Ishikawa (cell line): Measurements from ENCODE around the gene TMEM247.

ENCODE experiments used
- CEBPB ChIP-seq: IDR thresholded peaks from 2 replicates; pipeline ENCODE4 v1.6.1; 2012
- CREB1 ChIP-seq: IDR thresholded peaks from 2 replicates; pipeline ENCODE4 v1.6.1; 2012; ENCODE audit warnings: low read depth
- EP300 ChIP-seq: IDR thresholded peaks from 2 replicates; pipeline ENCODE4 v1.6.1; 2012; ENCODE audit warnings: borderline replicate concordance
- FOXM1 ChIP-seq: IDR thresholded peaks from 2 replicates; pipeline ENCODE4 v1.6.1; 2012; ENCODE audit warnings: low read depth, borderline replicate concordance
- RAD21 ChIP-seq: IDR thresholded peaks from 2 replicates; pipeline ENCODE4 v1.6.1; 2012; ENCODE audit warnings: low read depth
- YY1 ChIP-seq: IDR thresholded peaks from 2 replicates; pipeline ENCODE4 v1.6.1; 2012; ENCODE audit warnings: low read depth
- TF ChIP-seq, protein P1 (sequence below): IDR thresholded peaks from 2 replicates; pipeline ENCODE4 v1.6.1; 2012
- TF ChIP-seq, protein P2 (sequence below): IDR thresholded peaks from 2 replicates; pipeline ENCODE4 v1.6.1; 2012; ENCODE audit warnings: low read depth, mild to moderate bottlenecking

DNA sequence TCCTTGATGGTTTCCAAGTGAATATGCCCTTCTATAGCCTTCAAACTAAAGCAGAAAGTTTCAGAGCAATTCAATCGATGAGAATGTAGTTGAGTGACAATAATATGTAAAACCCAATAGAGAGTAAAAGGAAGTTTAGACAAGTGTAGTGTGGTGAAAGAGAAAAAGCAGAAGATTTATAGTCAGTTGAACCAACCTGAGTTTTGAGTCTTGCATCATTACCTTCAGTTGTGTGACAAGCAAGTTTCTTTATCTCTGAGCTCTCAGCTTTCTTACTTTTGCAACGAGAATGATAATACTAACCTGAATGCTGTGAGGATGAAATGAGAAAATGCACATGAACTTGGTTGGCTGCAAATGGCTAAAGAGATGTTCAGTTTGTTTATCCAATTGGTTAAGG, 40.6 kb upstream of the TMEM247 start:
- TF ChIP-seq YY1 (no peak), EP300 (no peak), CEBPB (no peak), CREB1 (no peak), FOXM1 (no peak), RAD21 (no peak)
- TF ChIP-seq, protein P1, sequence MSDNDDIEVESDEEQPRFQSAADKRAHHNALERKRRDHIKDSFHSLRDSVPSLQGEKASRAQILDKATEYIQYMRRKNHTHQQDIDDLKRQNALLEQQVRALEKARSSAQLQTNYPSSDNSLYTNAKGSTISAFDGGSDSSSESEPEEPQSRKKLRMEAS: no peak
- TF ChIP-seq, protein P2, sequence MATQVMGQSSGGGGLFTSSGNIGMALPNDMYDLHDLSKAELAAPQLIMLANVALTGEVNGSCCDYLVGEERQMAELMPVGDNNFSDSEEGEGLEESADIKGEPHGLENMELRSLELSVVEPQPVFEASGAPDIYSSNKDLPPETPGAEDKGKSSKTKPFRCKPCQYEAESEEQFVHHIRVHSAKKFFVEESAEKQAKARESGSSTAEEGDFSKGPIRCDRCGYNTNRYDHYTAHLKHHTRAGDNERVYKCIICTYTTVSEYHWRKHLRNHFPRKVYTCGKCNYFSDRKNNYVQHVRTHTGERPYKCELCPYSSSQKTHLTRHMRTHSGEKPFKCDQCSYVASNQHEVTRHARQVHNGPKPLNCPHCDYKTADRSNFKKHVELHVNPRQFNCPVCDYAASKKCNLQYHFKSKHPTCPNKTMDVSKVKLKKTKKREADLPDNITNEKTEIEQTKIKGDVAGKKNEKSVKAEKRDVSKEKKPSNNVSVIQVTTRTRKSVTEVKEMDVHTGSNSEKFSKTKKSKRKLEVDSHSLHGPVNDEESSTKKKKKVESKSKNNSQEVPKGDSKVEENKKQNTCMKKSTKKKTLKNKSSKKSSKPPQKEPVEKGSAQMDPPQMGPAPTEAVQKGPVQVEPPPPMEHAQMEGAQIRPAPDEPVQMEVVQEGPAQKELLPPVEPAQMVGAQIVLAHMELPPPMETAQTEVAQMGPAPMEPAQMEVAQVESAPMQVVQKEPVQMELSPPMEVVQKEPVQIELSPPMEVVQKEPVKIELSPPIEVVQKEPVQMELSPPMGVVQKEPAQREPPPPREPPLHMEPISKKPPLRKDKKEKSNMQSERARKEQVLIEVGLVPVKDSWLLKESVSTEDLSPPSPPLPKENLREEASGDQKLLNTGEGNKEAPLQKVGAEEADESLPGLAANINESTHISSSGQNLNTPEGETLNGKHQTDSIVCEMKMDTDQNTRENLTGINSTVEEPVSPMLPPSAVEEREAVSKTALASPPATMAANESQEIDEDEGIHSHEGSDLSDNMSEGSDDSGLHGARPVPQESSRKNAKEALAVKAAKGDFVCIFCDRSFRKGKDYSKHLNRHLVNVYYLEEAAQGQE: no peak
